Omental fat pad (tissue), 4 donors: Measurements from ENCODE around the gene ZSCAN2. TPM values are rescaled to one million over a fixed set of nuclear protein-coding genes. Genes with fewer than 3 reads are reported as not detected.
"Not testable (repeated sequence)": the region's sequence is repeated elsewhere in the genome, so short reads cannot be mapped to it uniquely, and the experiment has no call there.

ENCODE experiments used
- ATAC-seq: fragments of 150-250 bp; one replicate; pipeline ENCODE4 v1.9.1; 2016; ENCODE audit warnings: mild to moderate bottlenecking, moderate library complexity; ENCODE audit not compliant: low FRiP score
- DNase-seq: peaks from one replicate; pipeline ENCODE4 v3.0.0-alpha.2; 2019; ENCODE audit warnings: low spot score
- CTCF ChIP-seq, 3 donors: fragments of 450-650 bp; IDR thresholded peaks; one replicate each; pipeline ENCODE4 v1.5.1; 2016 to 2017; ENCODE audit warnings: antibody characterized with exemption in 3 of 3, mild to moderate bottlenecking in 3 of 3, moderate library complexity in 2 of 3
- total RNA-seq, 4 donors: library from RNA; depleted of rRNA; stranded (reverse); fragments of >200 nt; gene quantifications; one replicate each; pipeline ENCODE4 v1.1.0, GENCODE V29; 2016

ZSCAN2 gene
- total RNA-seq, 4 donors from 2014 or later = 8.4 to 16.3 (median 13.0) TPM

DNA sequence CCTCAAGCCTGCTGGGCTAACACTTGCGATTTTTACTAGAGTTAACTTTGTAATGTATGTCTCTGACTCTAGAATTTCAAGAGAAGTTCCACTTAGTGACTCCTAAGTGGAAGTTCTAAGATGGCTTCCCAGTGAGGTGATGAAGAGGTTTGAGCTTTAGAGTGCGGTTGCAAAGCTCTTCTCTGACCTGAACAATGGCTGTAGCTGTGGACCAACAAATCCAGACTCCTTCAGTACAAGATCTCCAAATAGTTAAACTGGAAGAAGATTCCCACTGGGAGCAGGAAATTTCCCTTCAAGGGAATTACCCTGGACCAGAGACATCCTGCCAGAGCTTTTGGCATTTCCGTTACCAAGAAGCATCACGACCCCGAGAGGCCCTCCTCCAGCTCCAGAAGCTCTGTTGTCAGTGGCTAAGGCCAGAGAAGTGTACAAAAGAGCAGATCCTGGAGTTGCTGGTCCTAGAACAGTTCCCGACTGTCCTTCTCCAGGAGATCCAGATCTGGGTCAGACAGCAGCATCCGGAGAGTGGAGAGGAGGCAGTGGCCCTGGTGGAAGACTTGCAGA, 31.0 kb downstream of the ZSCAN2 start:
- TF ChIP-seq CTCF (IDR thresholded peaks at IDR 0.05) = no peak
- DNase-seq = no peak

DNA sequence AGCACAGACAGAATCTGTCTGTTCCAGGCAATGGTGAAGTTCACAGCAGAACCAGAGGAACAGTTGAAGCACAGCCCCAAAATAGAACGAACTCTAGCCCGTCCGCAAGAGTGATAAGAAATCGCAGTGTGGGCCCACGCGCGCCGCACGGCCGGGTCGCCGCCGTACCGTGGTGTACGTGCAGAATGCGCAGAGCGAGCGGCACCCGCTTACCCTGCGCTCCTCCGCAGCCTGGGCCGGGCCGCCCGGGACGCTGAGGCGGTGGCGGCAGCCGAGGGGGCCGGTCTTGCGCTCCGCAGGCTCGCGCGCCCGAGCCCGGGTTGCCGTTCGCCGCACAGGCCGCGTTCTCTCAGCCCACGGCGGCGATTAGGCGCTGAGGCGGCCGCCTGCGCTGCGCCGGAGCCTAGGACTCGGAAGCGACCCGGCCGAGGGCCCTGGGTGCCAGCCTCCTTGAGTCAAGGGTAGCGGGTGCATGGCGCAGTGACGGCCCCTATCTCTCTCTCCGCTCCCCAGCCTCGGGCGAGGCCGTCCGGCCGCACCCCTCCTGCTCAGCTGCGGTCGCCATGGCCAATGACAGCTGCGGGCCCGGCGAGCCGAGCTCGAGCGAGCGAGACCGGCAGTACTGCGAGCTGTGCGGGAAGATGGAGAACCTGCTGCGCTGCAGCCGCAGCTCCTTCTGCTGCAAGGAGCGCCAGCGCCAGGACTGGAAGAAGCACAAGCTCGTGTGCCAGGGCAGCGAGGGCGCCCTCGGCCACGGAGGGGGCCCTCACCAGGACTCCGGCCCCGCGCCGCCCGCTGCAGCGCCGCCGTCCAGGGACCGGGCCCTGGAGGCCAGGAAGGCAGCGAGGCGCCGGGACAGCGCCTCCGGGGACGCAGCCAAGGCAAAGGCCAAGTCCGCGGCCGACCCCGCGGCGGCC, 32.8 kb downstream of the ZSCAN2 start:
- ATAC-seq (peak; percentile 84), DNase-seq (no peak)
- no peak for TF ChIP-seq CTCF (IDR thresholded peaks at IDR 0.05)

More for the DNA sequence above, 31.0 kb downstream of the ZSCAN2 start:
- no peak for ATAC-seq

GRCh38 chr15:84634228-84634837, 33.5 kb downstream of the ZSCAN2 start:
- ATAC-seq (no peak), DNase-seq (no peak)
- no peak for TF ChIP-seq CTCF (IDR thresholded peaks at IDR 0.05)

DNA sequence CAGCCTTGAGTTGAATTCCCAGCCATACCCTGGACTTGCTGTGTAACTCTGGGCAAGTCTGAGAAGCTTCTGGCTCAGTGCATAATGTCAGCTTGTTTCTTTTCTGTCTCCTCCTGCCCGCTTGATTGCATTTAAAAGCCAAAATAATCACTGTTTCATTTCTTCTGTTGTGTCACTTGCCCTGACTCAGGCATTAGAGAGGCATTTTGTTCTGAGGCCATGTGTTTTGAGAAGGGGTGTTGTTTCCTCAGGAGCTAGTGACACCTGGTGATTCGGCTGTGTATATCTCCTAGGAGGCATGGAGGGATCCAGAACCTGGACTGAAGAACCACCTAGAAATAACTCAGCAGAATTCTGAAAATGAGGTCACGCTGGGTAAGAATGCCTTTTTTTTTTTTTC, 37.3 kb downstream of the ZSCAN2 start:
- no peak for TF ChIP-seq CTCF (IDR thresholded peaks at IDR 0.05)
- no peak for ATAC-seq
- no peak for DNase-seq

DNA sequence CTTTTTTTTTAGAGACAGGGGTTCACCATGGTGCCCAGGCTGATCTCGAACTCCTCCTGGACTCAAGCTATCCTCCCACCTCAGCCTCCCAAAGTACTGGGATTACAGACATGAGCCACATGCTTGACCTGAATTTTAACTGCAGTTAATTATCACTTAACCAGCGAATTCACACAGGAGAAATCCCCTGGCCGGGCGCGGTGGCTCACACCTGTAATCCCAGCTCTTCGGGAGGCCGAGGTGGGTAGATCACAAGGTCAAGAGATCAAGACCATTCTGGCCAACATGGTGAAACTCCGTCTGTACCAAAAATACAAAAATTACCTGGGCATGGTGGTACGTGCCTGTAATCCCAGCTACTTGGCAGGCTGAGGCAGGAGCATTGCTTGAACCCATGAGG, 41.1 kb downstream of the ZSCAN2 start:
- DNase-seq, ATAC-seq: not testable (repeated sequence)

DNA sequence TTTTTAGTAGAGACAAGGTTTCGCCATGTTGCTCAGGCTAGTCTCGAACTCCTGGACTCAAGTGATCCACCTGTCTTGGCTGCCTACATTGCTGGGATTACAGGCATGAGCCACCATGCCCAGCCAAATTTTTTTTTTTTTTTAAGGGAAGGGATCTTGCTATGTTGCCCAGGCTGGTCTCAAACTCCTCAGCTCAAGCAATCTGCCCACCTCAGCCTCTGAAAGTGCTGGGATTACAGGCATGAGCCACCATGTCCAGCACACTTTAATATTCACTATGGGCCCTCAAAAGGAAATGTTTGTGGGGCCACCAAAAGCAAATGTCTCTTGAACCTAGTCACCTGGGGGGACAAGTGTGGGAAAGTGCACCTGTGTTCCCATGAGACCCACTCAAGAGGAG, 41.8 kb downstream of the ZSCAN2 start:
- not testable (repeated sequence) for DNase-seq, ATAC-seq

GRCh38 chr15:84643838-84644237, 43.0 kb downstream of the ZSCAN2 start:
- DNase-seq (no peak), ATAC-seq (no peak)
- no peak for TF ChIP-seq CTCF (IDR thresholded peaks at IDR 0.05)

GRCh38 chr15:84645496-84645895, 44.7 kb downstream of the ZSCAN2 start:
- TF ChIP-seq CTCF (IDR thresholded peaks at IDR 0.05) = no peak
- no peak for ATAC-seq
- no peak for DNase-seq
